ENCODE results near the gene NLN. TPM values are rescaled to one million over a fixed set of nuclear protein-coding genes. Genes with fewer than 3 reads are reported as not detected.

NLN gene
- total RNA-seq, 6 donors from 2014 or later, result 4.2 to 20.8 (median 13.1) TPM

- no peaks in the 10 kb centered on the region for H3K27me3 ChIP-seq
- 85 to 94% methylated on average over 1 of the region's 1 CpG for WGBS, 2 donors
- H3K9me3 ChIP-seq, result no peaks in the 10 kb centered on the region
- TF ChIP-seq EP300 (IDR thresholded peaks at IDR 0.05) (no peak), CTCF (IDR thresholded peaks at IDR 0.05) (no peak), POLR2AphosphoS5 (IDR thresholded peaks at IDR 0.05) (no peak), POLR2A (IDR thresholded peaks at IDR 0.05) (no peak)
- no peak overlapping the region for H3K27ac ChIP-seq
- ATAC-seq (ENCODE audit: low FRiP score in 2 of 2) (no peak), DNase-seq (no peak)
- no peaks in the 10 kb centered on the region for H3K36me3 ChIP-seq
- H3K4me3 ChIP-seq, result no peak overlapping the region
- H3K4me1 ChIP-seq, result no peaks in the 10 kb centered on the region
These were observed 109.3 kb downstream of the NLN start for GRCh38 chr5:65831276-65831675.

GRCh38 chr5:65832152-65832551, 110.1 kb downstream of the NLN start:
- no peaks in the 10 kb centered on the region for H3K9me3 ChIP-seq
- TF ChIP-seq EP300 (IDR thresholded peaks at IDR 0.05) (no peak), CTCF (IDR thresholded peaks at IDR 0.05) (no peak), POLR2AphosphoS5 (IDR thresholded peaks at IDR 0.05) (no peak), POLR2A (IDR thresholded peaks at IDR 0.05) (no peak)
- no peak for ATAC-seq (ENCODE audit: low FRiP score in 2 of 2)
- H3K4me3 ChIP-seq, result no peak overlapping the region
- no peaks in the 10 kb centered on the region for H3K4me1 ChIP-seq
- no peak for DNase-seq
- no peaks in the 10 kb centered on the region for H3K27me3 ChIP-seq
- no peaks in the 10 kb centered on the region for H3K36me3 ChIP-seq
- no peak overlapping the region for H3K27ac ChIP-seq

- no peak for TF ChIP-seq POLR2A (IDR thresholded peaks at IDR 0.05)
- TF ChIP-seq EP300 (IDR thresholded peaks at IDR 0.05), result no peak
- TF ChIP-seq CTCF (IDR thresholded peaks at IDR 0.05), result no peak
- no peak for TF ChIP-seq POLR2AphosphoS5 (IDR thresholded peaks at IDR 0.05)
- Histone ChIP-seq H3K27ac (no peak overlapping the region), H3K4me1 (no peaks in the 10 kb centered on the region), H3K36me3 (no peaks in the 10 kb centered on the region), H3K27me3 (no peaks in the 10 kb centered on the region), H3K4me3 (no peak overlapping the region), H3K9me3 (no peaks in the 10 kb centered on the region)
- ATAC-seq (ENCODE audit: low FRiP score in 2 of 2), result no peak
- DNase-seq, result no peak
- 64 to 79% methylated on average over 2 of the region's 2 CpGs for WGBS, 2 donors
These were observed 110.7 kb downstream of the NLN start for GRCh38 chr5:65832603-65833228.

- Histone ChIP-seq H3K27ac (no peak overlapping the region), H3K4me1 (no peaks in the 10 kb centered on the region), H3K36me3 (no peaks in the 10 kb centered on the region), H3K27me3 (no peaks in the 10 kb centered on the region), H3K4me3 (no peak overlapping the region), H3K9me3 (no peaks in the 10 kb centered on the region)
- TF ChIP-seq EP300 (IDR thresholded peaks at IDR 0.05) (no peak), POLR2A (IDR thresholded peaks at IDR 0.05) (no peak), CTCF (IDR thresholded peaks at IDR 0.05) (no peak), POLR2AphosphoS5 (IDR thresholded peaks at IDR 0.05) (no peak)
- 77 to 93% methylated on average over 5 of the region's 5 CpGs for WGBS, 2 donors
- DNase-seq (no peak), ATAC-seq (ENCODE audit: low FRiP score in 2 of 2) (no peak)
These were observed 111.8 kb downstream of the NLN start for GRCh38 chr5:65833780-65834179.

GRCh38 chr5:65834306-65834705, 112.3 kb downstream of the NLN start:
- H3K4me3 ChIP-seq, result no peak overlapping the region
- DNase-seq, result no peak
- no peak for TF ChIP-seq CTCF (IDR thresholded peaks at IDR 0.05)
- TF ChIP-seq EP300 (IDR thresholded peaks at IDR 0.05), result no peak
- TF ChIP-seq POLR2AphosphoS5 (IDR thresholded peaks at IDR 0.05), result no peak
- no peak for TF ChIP-seq POLR2A (IDR thresholded peaks at IDR 0.05)
- WGBS, 2 donors, result 100% methylated on average over 1 of the region's 1 CpG
- H3K36me3 ChIP-seq, result no peaks in the 10 kb centered on the region
- H3K27me3 ChIP-seq, result no peaks in the 10 kb centered on the region
- ATAC-seq (ENCODE audit: low FRiP score in 2 of 2), result no peak
- H3K27ac ChIP-seq, result no peak overlapping the region
- H3K4me1 ChIP-seq, result no peaks in the 10 kb centered on the region
- no peaks in the 10 kb centered on the region for H3K9me3 ChIP-seq
